Nephron (organoid): ENCODE results near the gene TSHZ1.

ENCODE experiments used
- H3K27ac Mint-ChIP-seq, 3 experiments: 2 replicates each; pipeline ENCODE4 v1.8.0; 2020; ENCODE audit warnings: mixed read lengths in 3 of 3, mild to moderate bottlenecking in 2 of 3, moderate library complexity in 1 of 3
- H3K27me3 Mint-ChIP-seq: 2 replicates; pipeline ENCODE4 v1.8.0; 2021; ENCODE audit warnings: low read depth, mild to moderate bottlenecking, moderate library complexity, mixed read lengths
- H3K36me3 Mint-ChIP-seq: 2 replicates; pipeline ENCODE4 v1.8.0; 2020; ENCODE audit warnings: low read depth, mixed read lengths
- H3K4me1 Mint-ChIP-seq: 2 replicates; pipeline ENCODE4 v1.8.0; 2020; ENCODE audit warnings: mixed read lengths
- H3K4me3 Mint-ChIP-seq, 3 experiments: 2 replicates each; pipeline ENCODE4 v1.8.0; 2020; ENCODE audit warnings: mild to moderate bottlenecking in 3 of 3, mixed read lengths in 3 of 3, moderate library complexity in 2 of 3
- H3K9me3 Mint-ChIP-seq: 2 replicates; pipeline ENCODE4 v1.8.0; 2020; ENCODE audit warnings: mixed read lengths
- CTCF ChIP-seq, 3 experiments: fragments of 200-600 bp; sonication (generic); IDR thresholded peaks; one replicate each; pipeline ENCODE4 v1.5.0; 2021; ENCODE audit warnings: antibody characterized with exemption in 3 of 3; ENCODE audit not compliant: unreplicated experiment in 3 of 3

The TSHZ1 gene

GRCh38 chr18:75214766-75215510 is 4.3 kb downstream of the TSHZ1 start:
- H3K4me3 Mint-ChIP-seq, result peak overlapping the region; percentile 64 to 94 (median 66)
- TF ChIP-seq CTCF (IDR thresholded peaks at IDR 0.05; ENCODE audit: unreplicated experiment in 3 of 3), result no peak
- H3K27ac Mint-ChIP-seq, result peak overlapping the region; percentile 92 to 99 (median 95)
- no peaks in the 10 kb centered on the region for H3K9me3 Mint-ChIP-seq
- H3K27me3 Mint-ChIP-seq, result no peaks in the 10 kb centered on the region
- peaks cover 82% of the 10 kb centered on the region for H3K4me1 Mint-ChIP-seq
- peaks cover 7% of the 10 kb centered on the region for H3K36me3 Mint-ChIP-seq

- TF ChIP-seq CTCF (IDR thresholded peaks at IDR 0.05; ENCODE audit: unreplicated experiment in 3 of 3), result no peak
- Mint-ChIP-seq H3K4me1 (peaks cover 82% of the 10 kb centered on the region), H3K9me3 (no peaks in the 10 kb centered on the region), H3K27me3 (no peaks in the 10 kb centered on the region), H3K36me3 (peaks cover 7% of the 10 kb centered on the region), H3K27ac (peak overlapping the region; percentile 92 to 99 (median 95)), H3K4me3 (peak overlapping the region; percentile 64 to 94 (median 66))
Measured at GRCh38 chr18:75215663-75216062, 5.1 kb downstream of the TSHZ1 start.

GRCh38 chr18:75216212-75216910 is 5.8 kb downstream of the TSHZ1 start:
- peak overlapping the region; percentile 46 to 61 (median 56) for H3K4me3 Mint-ChIP-seq
- H3K27me3 Mint-ChIP-seq, result no peaks in the 10 kb centered on the region
- H3K36me3 Mint-ChIP-seq, result peaks cover 7% of the 10 kb centered on the region
- peaks cover 87% of the 10 kb centered on the region for H3K4me1 Mint-ChIP-seq
- peak overlapping the region; percentile 90 to 99 (median 96) for H3K27ac Mint-ChIP-seq
- no peaks in the 10 kb centered on the region for H3K9me3 Mint-ChIP-seq
- TF ChIP-seq CTCF (IDR thresholded peaks at IDR 0.05; ENCODE audit: unreplicated experiment in 3 of 3), result no peak

- H3K9me3 Mint-ChIP-seq, result no peaks in the 10 kb centered on the region
- no peaks in the 10 kb centered on the region for H3K27me3 Mint-ChIP-seq
- no peak for TF ChIP-seq CTCF (IDR thresholded peaks at IDR 0.05; ENCODE audit: unreplicated experiment in 3 of 3)
- H3K36me3 Mint-ChIP-seq, result peaks cover 7% of the 10 kb centered on the region
- H3K4me3 Mint-ChIP-seq, result peak overlapping the region; percentile 46 to 61 (median 56)
- H3K27ac Mint-ChIP-seq, result peak overlapping the region; percentile 90 to 99 (median 96)
- H3K4me1 Mint-ChIP-seq, result peaks cover 94% of the 10 kb centered on the region
Measured at GRCh38 chr18:75216911-75217689, 6.5 kb downstream of the TSHZ1 start.

- TF ChIP-seq CTCF (IDR thresholded peaks at IDR 0.05; ENCODE audit: unreplicated experiment in 3 of 3), result no peak
- H3K36me3 Mint-ChIP-seq, result peaks cover 4% of the 10 kb centered on the region
Measured at GRCh38 chr18:75218065-75218923, 7.7 kb downstream of the TSHZ1 start.

More at GRCh38 chr18:75218065-75218923, 7.7 kb downstream of the TSHZ1 start:
- H3K4me3 Mint-ChIP-seq, result peak overlapping the region in 2 of 3 experiments; percentile 1 to 31
- no peaks in the 10 kb centered on the region for H3K27me3 Mint-ChIP-seq
- H3K27ac Mint-ChIP-seq, result peak overlapping the region; percentile 90 to 99 (median 96)
- no peaks in the 10 kb centered on the region for H3K9me3 Mint-ChIP-seq
- peaks cover 96% of the 10 kb centered on the region for H3K4me1 Mint-ChIP-seq
